Neural cell (in vitro differentiated cells): ENCODE measurements around the gene AP2A2. TPM values are rescaled to one million over a fixed set of nuclear protein-coding genes. Genes with fewer than 3 reads are reported as not detected.

ENCODE experiments used
- H2AFZ ChIP-seq: fragments of 200-600, 300-800 bp; sonication (generic), shearing (Covaris generic); 2 replicates; pipeline ENCODE4 v1.6.0; 2014; ENCODE audit warnings: low read depth, mild to moderate bottlenecking, antibody characterized with exemption, low read length, moderate library complexity
- H3F3A ChIP-seq: fragments of 200-600 bp; shearing (Covaris generic); 2 replicates; pipeline ENCODE4 v1.6.1; 2016; ENCODE audit warnings: mild to moderate bottlenecking, moderate library complexity, mixed read lengths, antibody characterized with exemption, low read length; ENCODE audit not compliant: insufficient read depth, poor library complexity, severe bottlenecking
- H3K27ac ChIP-seq: fragments of 200-600, 300-800 bp; sonication (generic), shearing (Covaris generic); 2 replicates; pipeline ENCODE4 v1.5.1; 2014; ENCODE audit warnings: mild to moderate bottlenecking, low read length, moderate library complexity
- H3K27me3 ChIP-seq: fragments of 300-800, 200-600 bp; sonication (generic), shearing (Covaris generic); 2 replicates; pipeline ENCODE4 v1.6.0; 2014; ENCODE audit warnings: mild to moderate bottlenecking, low read depth, low read length, moderate library complexity; ENCODE audit not compliant: insufficient read depth
- H3K36me3 ChIP-seq: fragments of 300-800, 200-600 bp; sonication (generic), shearing (Covaris generic); 2 replicates; pipeline ENCODE4 v1.5.1; 2014; ENCODE audit warnings: mild to moderate bottlenecking, antibody characterized with exemption, low read length, moderate library complexity; ENCODE audit not compliant: insufficient read depth
- H3K4me2 ChIP-seq: fragments of 300-800, 200-600 bp; sonication (generic), shearing (Covaris generic); 2 replicates; pipeline ENCODE4 v1.6.0; 2014; ENCODE audit warnings: mild to moderate bottlenecking, low read length
- H3K4me3 ChIP-seq: fragments of 300-800, 200-600 bp; sonication (generic), shearing (Covaris generic); 2 replicates; pipeline ENCODE4 v1.5.1; 2014; ENCODE audit warnings: mild to moderate bottlenecking, low read length, moderate library complexity
- H3K79me2 ChIP-seq: fragments of 200-600 bp; shearing (Covaris generic); replicated peaks from 2 replicates; pipeline ENCODE4 v1.6.0; 2014; ENCODE audit warnings: mild to moderate bottlenecking, low read length, moderate library complexity; ENCODE audit not compliant: insufficient read depth
- H3K9ac ChIP-seq: fragments of 300-800, 200-600 bp; sonication (generic), shearing (Covaris generic); 2 replicates; pipeline ENCODE4 v1.6.1; 2016; ENCODE audit warnings: mild to moderate bottlenecking, low read length, mixed read lengths
- H3K9me2 ChIP-seq: fragments of 200-600 bp; shearing (Covaris generic); 2 replicates; pipeline ENCODE4 v1.6.1; 2016; ENCODE audit warnings: mild to moderate bottlenecking, low read length, mixed read lengths; ENCODE audit not compliant: insufficient read depth
- H3K9me3 ChIP-seq: fragments of 200-600, 300-800 bp; sonication (generic), shearing (Covaris generic); 2 replicates; pipeline ENCODE4 v1.6.1; 2016; ENCODE audit warnings: mild to moderate bottlenecking, mixed run types, low read length, moderate library complexity, mixed read lengths
- H4K20me1 ChIP-seq: fragments of 200-600 bp; shearing (Covaris generic); 2 replicates; pipeline ENCODE4 v1.6.1; 2016; ENCODE audit warnings: mild to moderate bottlenecking, mixed run types; ENCODE audit not compliant: insufficient read depth
- CTCF ChIP-seq: fragments of 450-650 bp; IDR thresholded peaks from 2 replicates; pipeline ENCODE4 v1.5.1; 2014; ENCODE audit warnings: antibody characterized with exemption, mild to moderate bottlenecking, moderate library complexity; ENCODE audit not compliant: poor library complexity, severe bottlenecking
- EP300 ChIP-seq: fragments of 450-650 bp; conservative IDR thresholded peaks from 2 replicates; pipeline ENCODE4 v1.6.1; 2014; ENCODE audit warnings: antibody characterized with exemption, mild to moderate bottlenecking, moderate library complexity; ENCODE audit not compliant: poor library complexity, severe bottlenecking
- EZH2 ChIP-seq: fragments of 200-600, 300-800 bp; shearing (Covaris generic), sonication (generic); IDR thresholded peaks from 2 replicates; pipeline ENCODE4 v1.6.1; 2014; ENCODE audit warnings: antibody characterized with exemption, low read length, borderline replicate concordance, mild to moderate bottlenecking; ENCODE audit not compliant: insufficient read depth, poor library complexity, severe bottlenecking
- MXI1 ChIP-seq: fragments of 450-650 bp; conservative IDR thresholded peaks from 2 replicates; pipeline ENCODE4 v1.6.1; 2014; ENCODE audit warnings: antibody characterized with exemption, mild to moderate bottlenecking; ENCODE audit not compliant: poor library complexity, severe bottlenecking
- POLR2AphosphoS5 ChIP-seq: IDR thresholded peaks from 2 replicates; pipeline ENCODE4 v1.6.1; 2012
- RAD21 ChIP-seq: fragments of 450-650 bp; conservative IDR thresholded peaks from 2 replicates; pipeline ENCODE4 v1.6.1; 2014; ENCODE audit warnings: antibody characterized with exemption, mild to moderate bottlenecking, moderate library complexity
- REST ChIP-seq: IDR thresholded peaks from 2 replicates; pipeline ENCODE4 v1.6.1; 2012; ENCODE audit warnings: borderline replicate concordance
- SMC3 ChIP-seq: fragments of 450-650 bp; conservative IDR thresholded peaks from 2 replicates; pipeline ENCODE4 v1.6.1; 2014; ENCODE audit warnings: antibody characterized with exemption, mild to moderate bottlenecking, moderate library complexity; ENCODE audit not compliant: poor library complexity
- TAF1 ChIP-seq: IDR thresholded peaks from 2 replicates; pipeline ENCODE4 v1.6.1; 2012; ENCODE audit warnings: low read depth
- polyA minus RNA-seq: library from RNA; depleted of rRNA, polyadenylated mRNA; stranded (reverse); fragments of >200 nt; gene quantifications from 2 replicates; pipeline ENCODE4 v1.2.3, GENCODE V29; 2014
- polyA plus RNA-seq: library from polyadenylated mRNA; depleted of rRNA; stranded (reverse); fragments of >200 nt; gene quantifications from 2 replicates; pipeline ENCODE4 v1.2.3, GENCODE V29; 2014

Gene AP2A2
- 46.5 and 46.8 TPM in 2 replicates for polyA plus RNA-seq
- polyA minus RNA-seq, result 55.1 and 61.8 TPM in 2 replicates

GRCh38 chr11:925496-926301, at the start of gene AP2A2:
Gene AP2A2 (plus strand): TSS chr11:925870. CDS start chr11:926022, 152 bp downstream.
- Histone ChIP-seq H3K27me3 (no peaks in the 10 kb centered on the region), H3K4me3 (peak within 1 kb of the TSS; percentile 69), H3K36me3 (no peaks in the 10 kb centered on the region), H3F3A (no peaks in the 10 kb centered on the region), H3K9me2 (no peaks in the 10 kb centered on the region), H3K27ac (peak within 1 kb of the TSS; percentile 84), H2AFZ (no peak within 1 kb of the TSS), H3K9ac (peak within 1 kb of the TSS; percentile 92), H4K20me1 (no peaks in the 10 kb centered on the region), H3K4me2 (peak within 1 kb of the TSS; percentile 85), H3K79me2 (peaks cover 40% of the 10 kb centered on the region), H3K9me3 (no peaks in the 10 kb centered on the region)
- peak; percentile 36 for TF ChIP-seq TAF1
- no peak for TF ChIP-seq EZH2
- peak; percentile 67 for TF ChIP-seq EP300
- TF ChIP-seq RAD21, result peak; percentile 65
- peak; percentile 94 for TF ChIP-seq POLR2AphosphoS5
- TF ChIP-seq MXI1, result peak; percentile 73
- TF ChIP-seq REST, result peak; percentile 57
- peak; percentile 72 for TF ChIP-seq SMC3
- peak; percentile 98 for TF ChIP-seq CTCF

GRCh38 chr11:876545-876944, 49.1 kb upstream of the AP2A2 start:
- Histone ChIP-seq H3K79me2 (no peaks in the 10 kb centered on the region), H3K27me3 (no peaks in the 10 kb centered on the region), H3K27ac (no peak overlapping the region), H3F3A (no peaks in the 10 kb centered on the region), H3K36me3 (no peaks in the 10 kb centered on the region), H2AFZ (no peak overlapping the region), H3K9me3 (no peaks in the 10 kb centered on the region), H3K4me2 (no peak overlapping the region), H4K20me1 (no peaks in the 10 kb centered on the region), H3K9ac (no peak overlapping the region), H3K9me2 (no peaks in the 10 kb centered on the region), H3K4me3 (no peak overlapping the region)
- no peak for TF ChIP-seq SMC3
- TF ChIP-seq MXI1, result no peak
- no peak for TF ChIP-seq EP300
- TF ChIP-seq RAD21, result no peak
- no peak for TF ChIP-seq REST
- TF ChIP-seq TAF1, result no peak
